Stimulated activated CD4-positive, alpha-beta T cell treated with anti-CD3 and anti-CD28 coated beads, TNF-alpha, amount 100 ng/mL, for 4 hours (primary cell): ENCODE results near the gene RYR2.

Source experiments
- DNase-seq, 3 experiments: peaks; one replicate each; pipeline ENCODE4 v3.0.0-alpha.2; 2020; ENCODE audit warnings: low read depth in 3 of 3

Gene RYR2

DNA sequence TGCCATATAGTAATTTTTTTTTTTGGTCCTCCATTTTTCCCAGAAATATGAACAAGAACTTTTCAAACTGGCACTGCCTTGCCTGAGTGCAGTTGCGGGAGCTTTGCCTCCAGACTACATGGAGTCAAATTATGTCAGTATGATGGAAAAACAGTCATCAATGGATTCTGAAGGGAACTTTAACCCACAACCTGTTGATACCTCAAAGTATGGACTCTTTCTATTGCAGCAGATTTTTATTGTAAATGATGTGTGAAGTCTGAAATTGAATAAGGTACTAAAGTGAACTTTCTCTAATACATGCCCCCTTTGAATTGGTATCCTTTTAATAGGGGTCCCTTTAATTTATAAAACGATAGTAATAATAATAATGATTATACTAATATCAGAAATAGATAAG, 613.8 kb downstream of the RYR2 start:
- DNase-seq = no peak

GRCh38 chr1:237664348-237664747, 622.4 kb downstream of the RYR2 start:
- no peak for DNase-seq

GRCh38 chr1:237670302-237670701, 628.3 kb downstream of the RYR2 start:
- DNase-seq = no peak

DNA sequence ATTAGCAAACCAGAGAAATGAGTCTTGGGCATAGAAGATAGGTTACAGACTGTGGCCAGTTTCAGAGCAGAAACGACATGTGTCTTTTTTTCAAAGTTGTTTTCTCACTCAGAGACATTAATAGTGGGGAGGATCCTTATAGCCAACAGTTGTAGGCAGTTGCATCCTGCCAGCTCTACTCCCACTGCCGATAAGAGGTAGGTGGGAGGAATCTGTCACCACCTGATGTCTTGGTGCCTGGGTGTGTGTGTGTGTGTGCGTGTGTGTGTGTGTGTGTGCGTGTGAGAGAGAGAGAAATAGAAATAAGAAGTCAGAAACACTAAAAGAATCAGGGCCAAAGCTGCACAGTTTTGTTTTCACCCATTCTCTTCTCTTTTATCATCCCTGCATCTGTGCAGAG, 629.3 kb downstream of the RYR2 start:
- DNase-seq = no peak

- DNase-seq = no peak
These were observed 630.0 kb downstream of the RYR2 start for GRCh38 chr1:237671935-237672334.

DNA sequence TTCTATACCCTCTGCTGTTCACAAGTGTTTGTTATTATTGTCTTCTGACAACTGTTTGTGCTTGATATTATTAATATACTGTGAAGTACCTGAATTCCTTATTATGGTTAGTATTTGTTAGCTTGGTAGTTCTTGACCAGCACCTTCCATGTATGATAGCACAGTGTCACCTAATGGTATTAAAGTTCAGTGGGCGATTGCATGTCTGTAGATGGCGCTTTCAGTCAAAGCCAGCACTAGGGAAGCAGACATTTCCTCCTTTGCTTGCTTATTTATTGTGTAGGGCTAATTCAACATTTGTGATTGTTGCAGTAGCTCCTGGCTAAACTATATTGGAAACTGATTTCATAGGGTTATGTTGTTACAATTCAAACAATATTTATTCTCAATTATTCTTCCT, 630.8 kb downstream of the RYR2 start:
- no peak for DNase-seq

DNA sequence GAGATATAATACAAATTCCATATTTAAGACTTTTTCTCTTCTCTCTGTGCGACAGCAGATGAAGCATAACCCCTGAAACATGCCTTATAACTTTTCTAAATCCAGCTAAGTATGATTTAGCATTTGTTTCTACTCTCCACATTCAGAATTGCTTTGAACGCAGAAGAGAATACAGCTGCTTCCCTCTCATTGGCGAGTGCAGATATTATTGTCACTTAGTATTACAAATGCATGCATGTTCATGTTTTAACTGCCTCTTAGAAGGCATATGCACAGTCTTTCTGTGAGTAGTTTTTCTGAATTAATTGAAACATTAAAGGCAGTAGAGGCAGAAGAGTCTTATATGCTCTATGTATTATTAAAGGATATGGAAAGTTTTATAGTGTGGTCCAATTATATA, 631.6 kb downstream of the RYR2 start:
- DNase-seq = no peak

DNA sequence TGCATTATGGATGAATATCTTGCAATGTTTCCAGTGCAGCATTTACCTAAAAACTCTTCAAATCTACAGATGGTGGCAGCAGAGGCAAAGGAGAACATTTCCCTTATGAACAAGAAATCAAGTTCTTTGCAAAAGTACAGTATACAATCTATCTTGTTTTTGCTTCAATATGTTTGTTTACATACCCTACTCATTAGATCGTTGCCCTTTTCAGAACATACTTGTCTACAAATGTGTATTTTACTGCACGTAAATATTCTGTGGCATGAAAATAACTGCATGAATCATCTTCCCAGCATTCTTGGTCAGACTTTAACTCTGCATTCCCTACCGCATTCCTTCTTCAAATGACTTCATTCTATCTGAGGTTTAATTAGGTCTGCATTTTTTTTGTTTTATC, 636.0 kb downstream of the RYR2 start:
- no peak for DNase-seq

DNA sequence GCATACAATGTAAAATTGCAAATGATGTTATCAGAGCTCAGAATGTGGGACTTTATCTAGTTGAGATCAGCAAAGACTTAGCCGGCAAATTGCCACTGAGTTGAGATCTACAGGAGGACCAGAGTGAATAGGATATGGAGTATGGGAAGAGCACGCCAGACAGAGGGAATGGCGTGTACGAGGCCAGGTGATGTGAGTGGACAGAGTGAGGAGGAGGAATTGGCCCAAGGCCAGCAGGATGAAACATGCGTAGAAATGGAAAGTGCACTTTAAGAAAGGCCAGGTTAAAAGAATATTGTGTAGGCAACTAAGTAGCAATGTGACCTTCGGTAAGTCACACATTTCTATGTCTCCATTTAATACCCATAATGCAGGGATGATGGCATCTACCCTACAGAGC, 637.7 kb downstream of the RYR2 start:
- no peak for DNase-seq

DNA sequence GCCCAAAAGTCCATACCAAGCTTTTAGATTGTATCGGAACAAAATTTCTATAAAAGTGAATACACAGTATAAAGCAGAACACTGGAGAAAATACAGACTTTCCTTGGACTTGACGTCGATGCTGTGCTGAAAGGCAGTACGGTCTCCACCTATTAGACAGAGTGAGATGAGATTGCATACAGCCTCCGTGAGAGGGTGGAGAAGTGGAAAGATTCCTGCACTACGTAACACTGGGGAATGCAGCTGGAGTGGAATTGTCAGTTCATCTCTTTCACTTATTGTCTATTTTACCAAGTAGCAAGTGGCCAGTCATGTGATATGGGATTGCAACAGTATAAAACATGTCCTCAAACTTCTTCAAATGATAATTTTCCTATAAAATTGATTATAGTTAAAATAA, 639.2 kb downstream of the RYR2 start:
- DNase-seq = no peak

DNA sequence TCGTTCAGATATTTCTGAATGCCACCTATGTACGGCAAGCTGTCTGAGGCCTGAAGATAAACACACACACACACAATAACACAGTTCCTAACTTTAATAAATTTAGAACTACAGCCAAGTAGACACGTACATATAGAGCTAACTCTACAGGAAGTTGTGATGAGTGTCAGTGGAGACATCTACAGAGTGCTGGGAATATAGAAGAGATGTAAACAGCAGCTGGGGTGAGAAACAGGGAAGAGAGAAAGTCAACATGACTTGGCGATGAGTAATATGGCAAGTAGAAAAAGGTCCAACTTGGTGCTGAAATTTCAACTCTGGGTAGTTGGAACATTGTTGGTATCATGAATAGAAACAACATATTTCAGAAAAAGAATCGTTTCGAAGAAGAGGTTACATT, 642.3 kb downstream of the RYR2 start:
- no peak for DNase-seq

- DNase-seq = no peak
These were observed 643.6 kb downstream of the RYR2 start for GRCh38 chr1:237685551-237685950.

DNA sequence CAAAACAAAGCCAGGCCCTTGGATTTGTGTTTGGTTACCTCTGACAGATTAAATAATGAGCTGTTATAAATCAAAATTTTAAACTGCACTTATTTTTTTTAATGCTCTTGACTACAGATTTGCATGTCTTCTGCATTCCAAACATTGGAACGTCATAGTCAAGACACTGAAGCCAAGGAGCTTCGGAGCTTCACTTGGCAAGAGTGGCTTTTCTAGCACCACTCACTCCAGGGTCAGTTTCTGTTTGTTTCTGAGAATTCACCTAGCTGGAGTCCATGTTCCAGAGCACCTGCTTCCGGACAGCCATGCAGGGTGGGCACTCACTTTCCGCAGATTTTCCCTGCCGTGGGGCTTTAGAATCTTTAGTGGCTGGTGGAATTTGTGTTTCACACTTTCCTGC, 645.8 kb downstream of the RYR2 start:
- no peak for DNase-seq

DNA sequence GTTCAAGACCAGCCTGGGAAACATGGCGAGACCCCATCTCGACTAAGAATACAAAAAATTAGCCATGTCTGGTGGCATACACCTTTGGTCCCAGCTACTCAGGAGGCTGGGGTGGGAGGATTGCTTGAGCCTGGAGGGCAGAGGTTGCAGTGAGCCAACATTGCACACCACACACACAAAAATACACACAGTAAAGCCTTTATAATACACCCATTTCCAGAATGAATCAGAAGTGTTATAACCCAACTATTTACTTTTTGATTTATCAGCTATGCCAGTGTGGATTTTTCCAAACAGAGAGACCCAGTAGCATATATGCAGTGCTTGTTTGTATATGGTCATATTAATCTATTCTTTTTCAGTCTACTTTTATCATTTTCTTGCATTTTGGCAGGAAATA, 648.7 kb downstream of the RYR2 start:
- DNase-seq = no peak

GRCh38 chr1:237692255-237692654, 650.3 kb downstream of the RYR2 start:
- DNase-seq = no peak

DNA sequence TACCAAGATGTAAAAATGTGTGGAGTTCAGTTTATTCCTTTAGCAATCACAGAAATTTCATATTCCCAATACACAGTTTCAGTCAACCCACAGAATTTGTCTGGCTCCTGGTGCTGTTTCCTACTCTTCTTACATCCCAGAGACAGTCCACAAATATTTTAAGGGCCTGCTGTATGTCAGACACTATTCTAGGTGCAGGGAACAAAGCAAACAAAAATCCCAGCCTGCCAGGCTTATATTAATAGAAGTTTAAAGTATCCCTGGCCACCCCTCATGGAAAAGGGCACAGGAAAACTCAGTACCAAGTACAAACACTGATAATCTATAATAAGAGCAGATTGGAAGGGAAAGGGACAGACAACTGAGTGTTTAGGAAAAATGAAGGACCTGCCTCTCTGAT, 653.9 kb downstream of the RYR2 start:
- no peak for DNase-seq

DNA sequence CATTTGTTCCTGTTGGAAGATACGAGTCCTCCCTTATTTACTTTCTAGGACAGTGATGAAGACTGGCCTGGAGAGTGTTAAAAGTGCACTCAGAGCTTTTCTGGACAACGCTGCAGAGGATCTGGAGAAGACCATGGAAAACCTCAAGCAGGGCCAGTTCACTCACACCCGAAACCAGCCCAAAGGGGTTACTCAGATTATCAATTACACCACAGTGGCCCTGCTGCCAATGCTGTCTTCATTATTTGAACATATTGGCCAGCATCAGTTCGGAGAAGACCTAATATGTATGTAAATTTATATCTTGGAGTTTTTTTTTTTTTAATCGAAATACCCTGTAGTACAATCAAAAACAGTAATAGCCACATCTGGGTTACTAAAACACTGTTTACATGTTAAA, 658.2 kb downstream of the RYR2 start:
- DNase-seq = no peak

DNA sequence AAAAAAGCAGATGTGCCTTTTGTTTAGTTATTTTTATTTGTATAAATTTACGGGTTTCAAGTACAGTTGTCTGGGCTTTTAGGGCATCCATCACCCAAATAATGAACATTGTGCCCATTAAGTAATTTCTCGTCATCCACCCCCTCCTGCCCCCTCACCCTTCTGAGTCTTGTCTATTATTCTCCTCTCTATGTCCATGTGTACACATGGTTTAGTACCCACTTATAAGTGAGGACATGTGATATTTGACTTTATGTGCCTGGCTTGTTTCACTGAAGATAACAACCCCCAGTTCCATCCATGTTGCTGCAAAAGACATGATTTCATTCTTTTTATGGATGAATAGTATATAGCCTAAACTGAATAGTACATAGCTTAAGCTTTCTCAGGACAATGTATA, 659.5 kb downstream of the RYR2 start:
- no peak for DNase-seq

DNA sequence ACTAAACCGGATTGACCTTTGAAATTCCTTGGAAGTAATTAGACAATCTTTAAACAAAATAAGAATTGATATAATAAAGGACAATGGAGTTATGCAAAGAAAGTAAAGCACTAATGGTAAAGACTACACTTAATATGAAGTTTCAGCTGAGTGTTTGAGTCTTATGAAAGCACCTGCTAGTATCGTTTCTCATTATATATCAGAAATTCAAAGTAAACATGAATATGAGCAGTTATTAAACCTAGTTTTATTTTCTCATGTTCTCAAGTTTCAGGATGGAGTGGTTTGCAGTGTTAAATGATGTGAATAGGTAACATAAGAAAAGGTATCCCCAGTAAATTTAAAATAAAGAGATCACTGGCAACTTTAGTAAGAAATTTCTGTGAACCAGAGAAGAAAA, 660.2 kb downstream of the RYR2 start:
- no peak for DNase-seq

- no peak for DNase-seq
These were observed 663.5 kb downstream of the RYR2 start for GRCh38 chr1:237705462-237705861.

- DNase-seq = no peak
These were observed 667.4 kb downstream of the RYR2 start for GRCh38 chr1:237709355-237709754.

DNA sequence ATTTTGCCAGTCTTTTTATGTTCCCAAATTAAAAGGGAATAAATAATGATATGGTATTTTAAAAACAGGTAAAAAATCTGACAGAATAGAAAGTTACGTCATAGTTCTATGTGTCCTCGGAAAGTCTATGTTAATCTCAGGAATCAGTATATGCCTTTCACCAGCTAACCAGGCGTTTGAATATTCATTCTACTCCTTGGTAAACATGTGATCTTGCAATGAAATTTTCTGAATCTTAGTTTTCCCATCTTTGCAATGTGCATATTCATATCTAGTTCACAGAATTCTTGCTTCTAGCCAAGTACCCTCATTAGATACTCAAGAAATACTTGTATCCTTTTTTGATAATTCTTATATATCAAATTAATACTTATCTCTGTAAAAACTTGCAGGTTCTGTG, 669.3 kb downstream of the RYR2 start:
- no peak for DNase-seq

GRCh38 chr1:237712082-237712481, 670.1 kb downstream of the RYR2 start:
- no peak for DNase-seq

- DNase-seq = no peak
These were observed 670.7 kb downstream of the RYR2 start for GRCh38 chr1:237712586-237713157.

- no peak for DNase-seq
These were observed 671.9 kb downstream of the RYR2 start for GRCh38 chr1:237713916-237714315.
